H54 (cell line): ENCODE measurements around the gene COL8A1.

Source experiments
- DNase-seq: peaks from one replicate; pipeline ENCODE4 v3.0.0; 2011; ENCODE audit warnings: low spot score, mixed read lengths; ENCODE audit not compliant: insufficient read length
- FAIRE-seq: peaks from 3 replicates; lab custom pipeline; 2011; peaks lifted over from hg19 to GRCh38; lab: Jason Lieb, UNC
- POLR2A ChIP-seq: IDR thresholded peaks from 2 replicates; pipeline ENCODE4 v1.6.1; 2011; ENCODE audit warnings: low read depth, mild to moderate bottlenecking, low read length

COL8A1 gene

GRCh38 chr3:99777708-99778107 is 139.3 kb downstream of the COL8A1 start:
- no peak for FAIRE-seq
- DNase-seq: no peak
- no peak for TF ChIP-seq POLR2A

- no peak for FAIRE-seq
- no peak for DNase-seq
- TF ChIP-seq POLR2A: no peak
Measured at GRCh38 chr3:99780749-99781148, 142.4 kb downstream of the COL8A1 start.

- FAIRE-seq: peak; percentile 23
- no peak for DNase-seq
- TF ChIP-seq POLR2A: no peak
Measured at GRCh38 chr3:99781761-99782160, 143.4 kb downstream of the COL8A1 start.

- peak; percentile 15 for DNase-seq
- peak; percentile 84 for FAIRE-seq
- TF ChIP-seq POLR2A: no peak
Measured at GRCh38 chr3:99783011-99783573, 144.7 kb downstream of the COL8A1 start.

GRCh38 chr3:99789011-99789721 is 150.8 kb downstream of the COL8A1 start:
- FAIRE-seq: peak; percentile 96
- peak; percentile 12 for DNase-seq
- TF ChIP-seq POLR2A: no peak

- FAIRE-seq (no peak), DNase-seq (no peak)
- no peak for TF ChIP-seq POLR2A
Measured at GRCh38 chr3:99794485-99794884, 156.1 kb downstream of the COL8A1 start.

- TF ChIP-seq POLR2A: no peak
- DNase-seq (no peak), FAIRE-seq (no peak)
Measured at GRCh38 chr3:99795573-99795972, 157.2 kb downstream of the COL8A1 start.

GRCh38 chr3:99799422-99799821 is 161.0 kb downstream of the COL8A1 start:
- DNase-seq (no peak), FAIRE-seq (no peak)
- TF ChIP-seq POLR2A: no peak

- no peak for TF ChIP-seq POLR2A
- FAIRE-seq (no peak), DNase-seq (no peak)
Measured at GRCh38 chr3:99803297-99803696, 164.9 kb downstream of the COL8A1 start.

- FAIRE-seq: no peak
- no peak for TF ChIP-seq POLR2A
- DNase-seq: no peak
Measured at GRCh38 chr3:99805160-99805559, 166.8 kb downstream of the COL8A1 start.

GRCh38 chr3:99808163-99808794 is 169.9 kb downstream of the COL8A1 start:
- TF ChIP-seq POLR2A: no peak
- DNase-seq (peak; percentile 30), FAIRE-seq (peak; percentile 65)

- no peak for TF ChIP-seq POLR2A
- DNase-seq (no peak), FAIRE-seq (no peak)
Measured at GRCh38 chr3:99809565-99809964, 171.2 kb downstream of the COL8A1 start.

- no peak for TF ChIP-seq POLR2A
- DNase-seq: no peak
- FAIRE-seq: no peak
Measured at GRCh38 chr3:99810403-99810802, 172.0 kb downstream of the COL8A1 start.

- FAIRE-seq (no peak), DNase-seq (peak; percentile 7)
- no peak for TF ChIP-seq POLR2A
Measured at GRCh38 chr3:99817047-99817436, 178.6 kb downstream of the COL8A1 start.
